ENCODE measurements around the gene NR3C2.

NR3C2 gene

GRCh38 chr4:148396986-148397673 is 45.1 kb downstream of the NR3C2 start:
- H3K9me3 ChIP-seq (ENCODE audit: insufficient read depth, low read length): no peaks in the 10 kb centered on the region
- no peaks in the 10 kb centered on the region for H3K9me2 ChIP-seq (replicated peaks; ENCODE audit: insufficient read depth, low read length)

DNA sequence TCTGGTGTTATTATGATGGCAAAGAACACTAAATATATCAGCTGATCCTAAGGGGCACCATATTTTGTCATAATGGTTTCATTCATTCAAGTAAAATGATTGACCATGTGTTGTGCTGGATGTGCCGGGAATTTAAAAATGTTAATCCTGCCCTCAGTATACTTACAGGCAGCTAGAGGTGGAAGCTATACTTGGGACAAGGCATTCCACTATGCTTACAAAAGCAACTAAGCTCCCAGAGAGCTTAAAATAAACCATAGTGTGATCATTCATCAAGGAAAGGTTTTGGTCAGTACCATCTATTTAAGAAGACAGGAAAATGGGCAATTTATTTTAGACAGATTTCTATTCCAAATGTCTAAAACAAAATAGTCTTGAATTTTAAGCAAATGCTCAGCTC is 46.4 kb downstream of the NR3C2 start:
- Histone ChIP-seq H3K27me3 (ENCODE audit: low read length) (no peaks in the 10 kb centered on the region), H3K9me2 (replicated peaks; ENCODE audit: insufficient read depth, low read length) (no peaks in the 10 kb centered on the region)

More at GRCh38 chr4:148396986-148397673, 45.1 kb downstream of the NR3C2 start:
- TF ChIP-seq EZH2phosphoT487 (conservative IDR thresholded peaks at IDR 0.05; ENCODE audit: low read length) (no peak), CTCF (IDR thresholded peaks at IDR 0.05; ENCODE audit: insufficient read depth, low read length, poor library complexity, severe bottlenecking) (no peak)
- Histone ChIP-seq H3K36me3 (ENCODE audit: low read length) (no peaks in the 10 kb centered on the region), H3K79me2 (ENCODE audit: insufficient read depth, low read length) (no peaks in the 10 kb centered on the region), H3K4me2 (ENCODE audit: low read depth, low read length, poor library complexity, severe bottlenecking) (no peak overlapping the region), H2AFZ (ENCODE audit: low read depth, low read length, severe bottlenecking) (no peak overlapping the region), H3F3A (ENCODE audit: insufficient read depth) (no peaks in the 10 kb centered on the region), H3K9ac (ENCODE audit: low read length) (no peak overlapping the region), H3K27me3 (ENCODE audit: low read length) (no peaks in the 10 kb centered on the region), H3K27ac (ENCODE audit: low read depth, low read length) (no peak overlapping the region), H3K4me3 (ENCODE audit: insufficient read depth, low read length, poor library complexity, severe bottlenecking) (no peak overlapping the region), H4K20me1 (ENCODE audit: low read depth, low read length) (no peaks in the 10 kb centered on the region)

GRCh38 chr4:148391056-148391455 is 51.2 kb downstream of the NR3C2 start:
- Histone ChIP-seq H3K27ac (ENCODE audit: low read depth, low read length) (no peak overlapping the region), H3F3A (ENCODE audit: insufficient read depth) (no peaks in the 10 kb centered on the region), H3K9me2 (replicated peaks; ENCODE audit: insufficient read depth, low read length) (no peaks in the 10 kb centered on the region), H4K20me1 (ENCODE audit: low read depth, low read length) (no peaks in the 10 kb centered on the region), H3K9ac (ENCODE audit: low read length) (no peak overlapping the region), H3K36me3 (ENCODE audit: low read length) (no peaks in the 10 kb centered on the region), H3K79me2 (ENCODE audit: insufficient read depth, low read length) (no peaks in the 10 kb centered on the region), H3K4me3 (ENCODE audit: insufficient read depth, low read length, poor library complexity, severe bottlenecking) (no peak overlapping the region), H3K9me3 (ENCODE audit: insufficient read depth, low read length) (no peaks in the 10 kb centered on the region), H3K27me3 (ENCODE audit: low read length) (no peaks in the 10 kb centered on the region), H3K4me2 (ENCODE audit: low read depth, low read length, poor library complexity, severe bottlenecking) (no peak overlapping the region), H2AFZ (ENCODE audit: low read depth, low read length, severe bottlenecking) (no peak overlapping the region)
- TF ChIP-seq EZH2phosphoT487 (conservative IDR thresholded peaks at IDR 0.05; ENCODE audit: low read length): no peak
- no peak for TF ChIP-seq CTCF (IDR thresholded peaks at IDR 0.05; ENCODE audit: insufficient read depth, low read length, poor library complexity, severe bottlenecking)

More for the DNA sequence above, 46.4 kb downstream of the NR3C2 start:
- Histone ChIP-seq H2AFZ (ENCODE audit: low read depth, low read length, severe bottlenecking) (no peak overlapping the region), H3K9ac (ENCODE audit: low read length) (no peak overlapping the region), H3K4me3 (ENCODE audit: insufficient read depth, low read length, poor library complexity, severe bottlenecking) (no peak overlapping the region), H3K79me2 (ENCODE audit: insufficient read depth, low read length) (no peaks in the 10 kb centered on the region), H4K20me1 (ENCODE audit: low read depth, low read length) (no peaks in the 10 kb centered on the region), H3F3A (ENCODE audit: insufficient read depth) (no peaks in the 10 kb centered on the region), H3K4me2 (ENCODE audit: low read depth, low read length, poor library complexity, severe bottlenecking) (no peak overlapping the region), H3K36me3 (ENCODE audit: low read length) (no peaks in the 10 kb centered on the region), H3K27ac (ENCODE audit: low read depth, low read length) (no peak overlapping the region), H3K9me3 (ENCODE audit: insufficient read depth, low read length) (no peaks in the 10 kb centered on the region)
- TF ChIP-seq EZH2phosphoT487 (conservative IDR thresholded peaks at IDR 0.05; ENCODE audit: low read length) (no peak), CTCF (IDR thresholded peaks at IDR 0.05; ENCODE audit: insufficient read depth, low read length, poor library complexity, severe bottlenecking) (no peak)
